Measurements from ENCODE around the gene ARG1. TPM values are rescaled to one million over a fixed set of nuclear protein-coding genes. Genes with fewer than 3 reads are reported as not detected.

The ARG1 gene
- total RNA-seq, 2 experiments from 2014 or later = not detected

Other genes with a start within 250 kb of the ARG1 start
- 10 to 100 TPM; 27.4 to 28.8 TPM for gene MED23, start 55.0 kb downstream of the ARG1 start, total RNA-seq
- 1 to 10 TPM in 1 of 2 experiments, under 1 TPM in 1; 0.96 to 1.2 TPM for gene ENPP3, start 64.1 kb downstream of the ARG1 start, total RNA-seq
- gene OR2A4, start 128.2 kb downstream of the ARG1 start, total RNA-seq = not detected
- gene CTAGE9, start 137.8 kb downstream of the ARG1 start, total RNA-seq = not detected
- under 1 TPM in 1 of 2 experiments, not detected in 1; 0.19 TPM for gene ENPP1, start 234.8 kb downstream of the ARG1 start, total RNA-seq

Measured in activated naive CD4-positive, alpha-beta T cell treated with anti-CD3 and anti-CD28 coated beads for 36 hours (primary cell).